GM19328 (cell line): ENCODE measurements around the gene FAM120A.
A peak's percentile ranks its signal among the peaks of the same experiment; 100 is the strongest.

Experiments
- ATAC-seq: cut with Tn5 transposase; IDR thresholded peaks from one replicate; pipeline ENCODE4 v1.9.1; 2021; ENCODE audit warnings: mild to moderate bottlenecking, moderate library complexity; ENCODE audit not compliant: unreplicated experiment

FAM120A gene

GRCh38 chr9:93546356-93546755 lies 94.9 kb downstream of the FAM120A start:
- no peak for ATAC-seq

DNA sequence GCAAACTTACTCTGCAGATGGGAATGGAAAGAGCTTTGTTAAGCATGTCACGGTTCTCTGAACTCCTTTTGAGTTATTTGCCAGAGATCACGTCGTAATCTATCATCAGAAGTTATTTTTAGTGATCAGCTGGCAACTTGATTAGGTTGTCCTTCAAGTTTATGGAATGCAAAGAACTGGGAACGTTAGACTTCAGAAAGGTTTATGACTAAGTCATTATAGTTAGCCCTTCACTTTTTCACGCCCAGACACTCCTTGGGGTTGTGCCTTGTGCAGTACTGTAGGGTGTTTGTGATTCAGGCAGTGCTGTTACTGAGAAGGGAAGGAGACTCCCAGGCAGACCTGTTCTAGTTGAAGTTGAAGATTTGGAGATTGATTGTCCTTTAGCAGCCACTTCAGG lies 98.1 kb downstream of the FAM120A start:
- no peak for ATAC-seq

- no peak for ATAC-seq
Observed at GRCh38 chr9:93552923-93553322, 101.4 kb downstream of the FAM120A start.

GRCh38 chr9:93555370-93555769 lies 103.9 kb downstream of the FAM120A start:
- ATAC-seq = no peak

- no peak for ATAC-seq
Observed at GRCh38 chr9:93557366-93558137, 106.1 kb downstream of the FAM120A start.

GRCh38 chr9:93558503-93558902 lies 107.0 kb downstream of the FAM120A start:
- no peak for ATAC-seq

DNA sequence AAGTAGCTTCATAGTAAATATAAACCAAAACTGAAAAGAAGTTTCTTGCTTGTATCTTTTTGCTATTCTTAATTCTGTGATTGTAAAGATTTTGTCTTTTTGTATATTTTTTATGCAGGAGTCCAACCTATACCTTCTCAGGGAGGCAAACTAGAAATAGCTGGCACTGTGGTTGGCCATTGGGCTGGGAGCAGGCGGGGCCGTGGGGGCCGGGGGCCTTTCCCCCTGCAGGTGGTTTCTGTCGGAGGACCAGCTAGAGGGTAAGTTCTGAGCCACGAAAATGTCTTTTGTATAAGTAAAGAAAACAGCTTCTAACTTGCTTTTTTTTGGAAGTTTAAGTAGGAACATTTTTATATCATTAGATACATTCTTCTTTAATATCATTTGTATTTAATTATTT lies 109.5 kb downstream of the FAM120A start:
- no peak for ATAC-seq

DNA sequence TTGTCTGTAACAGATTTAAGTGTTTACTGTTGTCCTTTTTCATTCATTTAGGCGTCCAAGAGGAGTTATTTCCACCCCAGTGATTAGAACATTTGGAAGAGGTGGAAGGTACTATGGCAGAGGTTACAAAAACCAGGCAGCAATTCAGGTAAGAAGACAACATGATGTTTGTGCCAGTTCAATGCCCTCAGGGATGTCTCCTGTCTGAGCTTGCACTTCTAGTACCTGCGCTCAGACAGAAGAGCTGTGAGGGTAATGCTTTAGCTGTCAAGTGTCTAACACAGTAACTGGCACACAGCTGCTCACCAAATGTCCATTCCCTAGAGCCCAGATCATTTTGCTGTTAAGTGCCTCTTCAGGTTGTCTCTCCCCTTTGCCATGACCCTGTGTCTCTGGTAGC lies 110.7 kb downstream of the FAM120A start:
- ATAC-seq = no peak

GRCh38 chr9:93565089-93565488 lies 113.6 kb downstream of the FAM120A start:
- no peak for ATAC-seq

GRCh38 chr9:93566408-93567270 lies 115.2 kb downstream of the FAM120A start:
- peak; percentile 84 for ATAC-seq

DNA sequence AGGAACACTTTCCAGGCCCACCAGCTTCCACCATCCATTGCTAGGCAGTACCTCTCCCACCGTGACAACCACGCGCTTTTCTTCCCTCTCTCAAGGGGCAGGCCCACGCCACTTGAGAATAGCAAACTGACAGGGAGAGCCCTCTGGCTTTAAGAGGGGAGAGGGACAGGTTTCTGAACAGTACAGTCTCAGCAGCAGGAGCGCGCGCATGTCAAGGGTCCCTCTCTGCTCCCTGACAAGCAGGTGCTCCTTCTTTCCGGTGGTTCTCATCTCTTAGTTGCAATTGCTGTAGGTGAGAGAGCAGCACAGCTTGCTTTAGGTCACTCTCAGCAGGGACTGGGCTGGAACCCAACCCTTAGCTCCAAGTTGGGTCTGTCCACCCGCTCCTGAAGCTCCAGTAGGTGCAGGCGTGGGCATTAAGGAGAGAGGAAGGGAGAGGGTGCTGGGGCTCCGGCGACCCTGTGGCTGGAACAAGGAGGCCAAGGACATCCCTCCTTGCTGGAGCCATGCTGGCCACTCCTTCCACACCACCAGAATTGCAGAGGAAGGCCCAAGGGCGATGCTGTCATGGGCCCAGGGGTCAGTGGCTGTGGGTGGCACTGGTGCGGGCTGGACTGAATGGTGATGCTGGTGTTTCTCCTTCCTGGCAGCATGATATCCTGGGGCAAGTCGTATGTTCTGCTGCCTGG lies 115.9 kb downstream of the FAM120A start:
- ATAC-seq = no peak

DNA sequence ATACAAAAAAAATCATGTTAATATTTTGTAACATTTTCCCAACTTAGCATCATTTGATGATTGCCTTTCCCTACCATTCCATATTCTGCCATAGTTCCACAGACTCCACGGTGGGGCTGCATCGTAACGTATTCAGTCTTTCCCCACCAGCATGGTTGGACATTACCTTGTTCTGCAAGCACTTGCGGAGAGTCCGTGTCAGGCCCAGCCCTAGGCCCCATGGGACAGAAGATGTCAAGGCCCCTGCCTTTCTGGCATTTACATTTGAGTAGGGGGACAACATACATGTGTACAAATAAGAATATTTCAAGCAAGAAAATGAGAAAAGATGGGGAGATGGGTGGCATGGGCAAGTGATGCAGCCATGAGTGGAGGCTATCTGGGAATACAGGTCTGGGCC lies 116.7 kb downstream of the FAM120A start:
- ATAC-seq = no peak

DNA sequence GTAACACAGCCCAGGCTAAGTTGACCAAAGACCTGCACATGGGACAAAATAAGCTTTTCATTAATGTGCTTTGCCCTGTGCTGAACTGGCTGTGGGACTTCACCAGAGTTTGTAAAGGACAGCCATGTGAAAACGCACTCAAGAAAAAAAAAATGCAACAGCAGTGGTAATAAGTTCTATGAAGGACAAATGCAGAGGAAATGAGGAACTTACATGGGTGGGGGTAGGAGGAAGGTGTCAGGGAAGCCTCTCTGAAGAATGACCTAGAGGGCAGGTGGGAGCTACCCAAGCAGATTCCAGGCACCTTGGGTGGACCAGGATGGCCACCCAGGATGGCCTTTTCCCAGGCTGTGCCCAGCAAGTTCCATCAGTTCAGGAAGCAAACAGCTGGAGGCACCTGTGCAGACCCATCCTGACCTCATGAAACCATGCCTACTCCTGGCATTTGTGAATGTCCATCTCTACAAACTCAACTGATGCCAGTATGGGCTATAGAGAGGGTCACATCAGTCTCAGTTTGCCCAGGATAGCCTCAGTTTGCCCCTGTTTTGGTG lies 118.2 kb downstream of the FAM120A start:
- ATAC-seq = no peak

DNA sequence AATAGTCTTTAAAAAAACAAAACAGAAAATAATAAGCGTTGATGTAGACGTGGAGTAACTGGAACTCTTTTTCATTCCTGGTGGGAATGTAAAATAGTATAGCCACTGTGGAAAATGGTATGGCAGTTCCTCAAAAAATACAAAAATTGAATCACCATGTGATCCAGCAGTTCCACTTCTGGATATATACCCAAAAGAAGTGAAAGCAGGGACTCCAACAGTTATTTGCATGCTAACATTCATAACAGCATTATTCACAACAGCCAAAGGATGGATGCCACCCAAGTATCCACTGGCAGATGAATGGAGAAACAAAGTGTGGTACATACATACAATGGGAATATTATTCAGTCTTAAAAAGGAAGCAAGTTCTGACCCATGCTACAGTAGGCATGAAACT lies 120.7 kb downstream of the FAM120A start:
- no peak for ATAC-seq

GRCh38 chr9:93572636-93573515 lies 121.4 kb downstream of the FAM120A start:
- ATAC-seq = no peak

DNA sequence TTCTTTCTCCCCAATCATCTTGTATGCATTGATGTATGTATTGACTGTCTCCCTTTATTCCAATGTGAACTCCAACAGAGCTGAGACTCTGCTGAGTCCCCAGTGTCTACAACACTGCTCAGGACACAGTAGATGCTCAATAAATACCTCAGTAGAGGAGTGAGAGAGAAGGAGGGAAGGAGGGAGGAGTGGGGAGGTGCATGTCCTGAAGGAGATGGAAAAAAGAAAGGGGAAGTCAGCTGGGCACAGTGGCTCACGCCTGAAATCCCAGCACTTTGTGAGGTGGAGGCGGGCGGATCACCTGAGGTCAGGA lies 122.0 kb downstream of the FAM120A start:
- ATAC-seq = no peak

DNA sequence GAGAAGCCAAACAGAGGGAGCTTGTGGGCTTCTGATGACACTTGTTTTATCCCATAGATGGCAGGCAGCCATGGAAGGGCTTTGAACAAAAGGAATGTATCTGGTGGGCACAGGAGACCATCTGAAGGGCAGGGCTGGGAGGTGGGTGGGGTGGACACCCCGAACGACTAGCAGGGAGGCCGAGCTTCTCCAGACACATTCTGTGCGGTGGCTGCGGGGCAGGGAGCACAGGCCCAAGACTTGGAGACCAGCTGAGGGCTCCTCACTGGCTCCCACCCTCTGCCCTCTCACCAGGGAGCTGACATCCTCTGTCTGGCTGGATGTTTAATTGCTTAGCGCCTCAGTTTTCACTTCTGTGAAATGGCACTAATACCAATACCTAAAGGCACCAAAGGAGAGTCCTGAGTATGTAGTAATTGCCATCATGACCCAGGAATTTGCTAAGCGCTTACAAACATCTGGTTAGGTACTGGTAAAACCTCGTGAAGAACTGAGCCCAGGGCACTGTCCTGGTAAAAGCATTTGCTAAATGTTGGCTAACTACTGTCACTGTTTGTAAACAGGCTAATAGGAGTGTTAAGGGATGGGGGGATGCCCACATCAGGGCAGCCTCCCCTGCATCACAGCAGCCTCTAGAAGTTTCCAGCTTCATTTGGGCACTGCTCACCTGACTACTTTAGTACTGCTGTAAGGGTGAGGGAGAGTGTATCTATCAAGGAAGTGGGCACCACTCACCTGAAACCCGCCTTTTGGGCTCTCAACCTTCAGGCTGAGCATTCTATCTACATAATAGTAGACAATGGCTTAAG lies 122.8 kb downstream of the FAM120A start:
- no peak for ATAC-seq

DNA sequence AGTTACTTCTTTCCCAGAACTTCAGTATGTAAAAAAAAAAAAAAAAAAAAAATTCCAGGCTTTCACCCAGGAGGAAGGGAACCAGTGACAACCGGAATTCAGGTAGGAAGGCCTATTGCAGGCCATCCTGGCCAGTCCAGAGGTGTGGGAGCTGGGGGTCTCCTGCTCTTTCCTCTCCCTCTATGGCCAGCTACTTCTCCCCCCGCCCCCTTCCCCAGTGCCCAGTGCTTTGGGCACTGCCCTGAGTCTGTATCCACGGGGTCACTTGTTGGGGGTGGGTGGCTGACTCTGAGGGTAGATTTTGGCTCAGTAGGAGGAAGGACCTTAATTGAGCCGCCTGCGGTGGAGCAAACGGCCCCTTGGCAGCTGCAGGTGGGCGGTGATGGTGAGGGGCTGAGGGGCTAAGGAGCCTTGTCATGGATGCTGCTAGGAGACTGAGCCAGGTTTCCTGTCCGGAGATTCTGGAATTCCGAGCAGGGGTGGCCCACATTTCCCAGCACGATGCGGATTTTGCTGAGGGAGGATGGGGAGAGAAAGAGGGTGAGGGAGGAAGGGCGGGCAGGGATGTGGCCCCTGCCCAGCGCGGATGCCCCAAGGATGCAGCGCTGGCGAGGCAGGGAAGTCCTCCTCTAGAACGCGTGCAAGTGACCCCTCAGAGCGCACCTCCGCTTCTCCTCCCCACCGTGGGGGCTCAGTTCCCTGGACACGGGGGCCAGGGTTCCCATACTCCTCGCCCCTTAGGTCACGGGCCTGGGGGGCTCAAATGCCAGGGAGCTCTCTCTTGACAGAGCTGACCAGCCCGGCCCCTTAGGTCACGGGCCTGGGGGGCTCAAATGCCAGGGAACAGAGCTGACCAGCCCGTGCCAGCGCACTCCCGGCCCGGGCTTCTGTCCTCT lies 123.7 kb downstream of the FAM120A start:
- ATAC-seq = no peak

DNA sequence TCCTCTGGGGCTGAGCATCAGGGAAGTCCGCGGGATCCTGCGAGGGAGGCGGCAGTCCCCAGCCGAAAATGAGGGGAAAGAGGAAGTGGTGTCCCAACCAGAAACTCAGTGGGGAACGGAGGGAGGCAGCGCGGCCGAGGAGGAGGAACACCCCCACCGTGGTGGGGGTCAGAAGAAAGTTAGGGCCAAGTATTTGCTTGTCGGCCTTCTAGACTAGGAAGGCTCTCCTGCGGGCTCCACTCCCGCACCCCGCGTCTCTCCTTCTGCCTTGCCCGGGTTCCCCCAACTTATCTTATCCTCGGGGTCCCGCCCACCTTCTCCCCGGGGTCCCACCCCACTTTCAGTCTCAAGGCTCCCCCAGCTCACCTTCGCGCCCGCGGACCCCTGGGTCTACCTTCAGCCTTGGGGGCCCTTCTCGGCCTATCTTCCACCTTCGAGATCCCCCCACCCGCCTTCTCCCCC lies 124.3 kb downstream of the FAM120A start:
- peak; percentile 25 for ATAC-seq
